ENCODE measurements around the gene MTF1.

The MTF1 gene

DNA sequence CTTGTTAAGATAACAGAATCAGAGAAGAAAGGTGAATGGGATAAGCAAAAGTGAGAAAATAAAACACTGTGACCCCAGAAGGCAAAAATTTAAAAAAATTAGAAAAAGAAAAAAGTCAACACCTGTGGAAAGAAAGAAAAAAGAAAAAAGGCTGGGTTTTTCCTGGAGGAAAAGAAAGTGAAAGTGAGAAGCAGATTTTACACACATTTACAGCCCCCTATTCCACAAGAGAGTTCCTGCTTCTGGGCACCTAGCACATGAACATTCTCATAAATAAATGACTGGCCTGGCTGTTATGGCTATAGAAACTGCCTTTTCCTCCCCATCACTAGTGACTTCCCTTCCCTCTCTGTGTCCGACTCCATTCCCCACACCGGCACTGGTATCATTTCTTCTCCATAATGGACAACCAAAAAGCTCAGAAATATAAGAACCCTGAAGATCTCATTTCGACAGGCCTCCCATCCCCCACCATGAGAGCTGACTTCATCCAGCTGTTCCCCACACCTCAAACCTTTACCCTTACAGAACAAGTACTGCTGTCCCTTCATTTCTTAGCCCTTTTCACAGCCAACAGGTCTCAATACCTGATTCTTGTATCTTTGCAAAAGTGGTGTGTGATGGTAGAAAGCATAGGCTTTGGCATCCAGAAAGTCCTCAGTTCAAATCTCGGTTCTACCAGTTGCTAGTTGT, 12.6 kb downstream of the MTF1 start:
- Histone ChIP-seq H3K4me1 (ENCODE audit: control insufficient read depth, insufficient read depth, low read length) (no peaks in the 10 kb centered on the region), H3K4me3 (ENCODE audit: low read depth, low read length) (no peak overlapping the region), H3K36me3 (ENCODE audit: control insufficient read depth in 2 of 2, insufficient read depth in 1 of 2, low read length in 2 of 2) (peaks cover 4 to 48% of the 10 kb centered on the region in 2 experiments; a peak in 2 of 3 replicates), H3K9me3 (ENCODE audit: control insufficient read depth, insufficient read depth, low read depth, low read length) (no peaks in the 10 kb centered on the region), H3K27ac (ENCODE audit: extremely low read depth, low read depth, low read length) (no peak overlapping the region)
- TF ChIP-seq ZNF514 (tag by site-specific recombination; IDR thresholded peaks at IDR 0.05) (no peak), GFI1B (tag by site-specific recombination; IDR thresholded peaks at IDR 0.05) (no peak), ZNF266 (tag by site-specific recombination; IDR thresholded peaks at IDR 0.05; ENCODE audit: low read depth) (no peak), ATF2 (tag by site-specific recombination; IDR thresholded peaks at IDR 0.05; ENCODE audit: low read depth) (no peak), PRDM1 (tag by site-specific recombination; IDR thresholded peaks at IDR 0.05) (peak; percentile 71), ZBTB48 (tag by site-specific recombination; IDR thresholded peaks at IDR 0.05) (no peak), YY2 (tag by site-specific recombination; IDR thresholded peaks at IDR 0.05) (no peak), FEZF1 (tag by site-specific recombination; IDR thresholded peaks at IDR 0.05) (no peak), ZNF629 (tag by site-specific recombination; IDR thresholded peaks at IDR 0.05) (no peak), KLF8 (tag by site-specific recombination; IDR thresholded peaks at IDR 0.05) (no peak), ZNF658 (tag by site-specific recombination; IDR thresholded peaks at IDR 0.05) (no peak), PRDM4 (tag by site-specific recombination; IDR thresholded peaks at IDR 0.05) (peak; percentile 48; the same call in 1 of the 2 replicates)
- TF ChIP-seq, protein P1, sequence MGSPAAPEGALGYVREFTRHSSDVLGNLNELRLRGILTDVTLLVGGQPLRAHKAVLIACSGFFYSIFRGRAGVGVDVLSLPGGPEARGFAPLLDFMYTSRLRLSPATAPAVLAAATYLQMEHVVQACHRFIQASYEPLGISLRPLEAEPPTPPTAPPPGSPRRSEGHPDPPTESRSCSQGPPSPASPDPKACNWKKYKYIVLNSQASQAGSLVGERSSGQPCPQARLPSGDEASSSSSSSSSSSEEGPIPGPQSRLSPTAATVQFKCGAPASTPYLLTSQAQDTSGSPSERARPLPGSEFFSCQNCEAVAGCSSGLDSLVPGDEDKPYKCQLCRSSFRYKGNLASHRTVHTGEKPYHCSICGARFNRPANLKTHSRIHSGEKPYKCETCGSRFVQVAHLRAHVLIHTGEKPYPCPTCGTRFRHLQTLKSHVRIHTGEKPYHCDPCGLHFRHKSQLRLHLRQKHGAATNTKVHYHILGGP (tag by site-specific recombination; IDR thresholded peaks at IDR 0.05) = no peak
- ChIA-PET POLR2A (interaction anchor here (1.0 kb wide), 1 partner anchor 9 kb away, joined by 4 read pairs; no protein-coding TSS in a partner anchor), CTCF (interaction anchor here (0.6 to 0.7 kb wide), 2 partner anchors 13 to 14 kb away, joined by 3 read pairs; partner anchors contain the start of gene MTF1)

DNA sequence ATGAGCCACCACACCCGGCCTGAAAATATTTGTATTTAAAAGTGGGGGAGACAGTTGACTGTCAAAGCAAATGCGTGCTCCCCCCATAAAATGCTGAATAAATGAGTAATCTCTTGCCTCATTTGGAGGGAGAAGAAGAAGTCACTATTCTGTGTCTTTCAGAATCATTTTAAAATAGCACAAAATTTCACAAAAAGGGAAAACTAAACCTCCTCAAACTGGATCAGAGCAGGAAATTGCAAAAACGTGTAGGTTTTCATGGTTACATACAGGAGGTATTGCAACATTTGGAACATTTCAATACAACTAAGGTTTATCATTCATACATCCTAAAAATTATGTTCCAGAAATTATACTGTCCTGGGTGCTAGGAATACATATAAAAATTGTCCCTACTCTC, 13.6 kb downstream of the MTF1 start:
- H3K4me3 ChIP-seq (ENCODE audit: low read depth, low read length) = no peak overlapping the region
- no peak overlapping the region for H3K27ac ChIP-seq (ENCODE audit: extremely low read depth, low read depth, low read length)
- ChIA-PET POLR2A (interaction anchor here (1.0 kb wide), 1 partner anchor 8 kb away, joined by 4 read pairs; no protein-coding TSS in a partner anchor), CTCF (interaction anchor here (0.7 kb wide), 1 partner anchor 14 kb away, joined by 3 read pairs; the partner anchor contains the start of gene MTF1)
- H3K36me3 ChIP-seq (ENCODE audit: control insufficient read depth in 2 of 2, insufficient read depth in 1 of 2, low read length in 2 of 2) = peaks cover 4 to 53% of the 10 kb centered on the region in 2 experiments; a peak in 2 of 3 replicates
- H3K4me1 ChIP-seq (ENCODE audit: control insufficient read depth, insufficient read depth, low read length) = no peaks in the 10 kb centered on the region
- H3K9me3 ChIP-seq (ENCODE audit: control insufficient read depth, insufficient read depth, low read depth, low read length) = no peaks in the 10 kb centered on the region
- TF ChIP-seq, protein P2, sequence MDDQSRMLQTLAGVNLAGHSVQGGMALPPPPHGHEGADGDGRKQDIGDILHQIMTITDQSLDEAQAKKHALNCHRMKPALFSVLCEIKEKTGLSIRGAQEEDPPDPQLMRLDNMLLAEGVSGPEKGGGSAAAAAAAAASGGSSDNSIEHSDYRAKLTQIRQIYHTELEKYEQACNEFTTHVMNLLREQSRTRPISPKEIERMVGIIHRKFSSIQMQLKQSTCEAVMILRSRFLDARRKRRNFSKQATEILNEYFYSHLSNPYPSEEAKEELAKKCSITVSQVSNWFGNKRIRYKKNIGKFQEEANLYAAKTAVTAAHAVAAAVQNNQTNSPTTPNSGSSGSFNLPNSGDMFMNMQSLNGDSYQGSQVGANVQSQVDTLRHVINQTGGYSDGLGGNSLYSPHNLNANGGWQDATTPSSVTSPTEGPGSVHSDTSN (CRISPR knock-in tag; IDR thresholded peaks at IDR 0.05) = no peak
- TF ChIP-seq ZNF776 (tag by site-specific recombination; IDR thresholded peaks at IDR 0.05; ENCODE audit: borderline replicate concordance) (no peak), ZNF335 (tag by site-specific recombination; conservative IDR thresholded peaks at IDR 0.05) (no peak), ZNF19 (tag by site-specific recombination; IDR thresholded peaks at IDR 0.05; ENCODE audit: low read depth) (no peak), REPIN1 (tag by site-specific recombination; IDR thresholded peaks at IDR 0.05; ENCODE audit: low read depth) (no peak), ZBTB17 (tag by site-specific recombination; IDR thresholded peaks at IDR 0.05) (no peak), ZNF354C (tag by site-specific recombination; IDR thresholded peaks at IDR 0.05; ENCODE audit: borderline replicate concordance, low read depth) (no peak), ZNF140 (tag by site-specific recombination; IDR thresholded peaks at IDR 0.05) (no peak), ZNF530 (tag by site-specific recombination; IDR thresholded peaks at IDR 0.05; ENCODE audit: low read depth) (no peak), ZNF521 (tag by site-specific recombination; IDR thresholded peaks at IDR 0.05) (no peak), ZNF416 (tag by site-specific recombination; IDR thresholded peaks at IDR 0.05) (no peak)
- TF ChIP-seq, protein P3, sequence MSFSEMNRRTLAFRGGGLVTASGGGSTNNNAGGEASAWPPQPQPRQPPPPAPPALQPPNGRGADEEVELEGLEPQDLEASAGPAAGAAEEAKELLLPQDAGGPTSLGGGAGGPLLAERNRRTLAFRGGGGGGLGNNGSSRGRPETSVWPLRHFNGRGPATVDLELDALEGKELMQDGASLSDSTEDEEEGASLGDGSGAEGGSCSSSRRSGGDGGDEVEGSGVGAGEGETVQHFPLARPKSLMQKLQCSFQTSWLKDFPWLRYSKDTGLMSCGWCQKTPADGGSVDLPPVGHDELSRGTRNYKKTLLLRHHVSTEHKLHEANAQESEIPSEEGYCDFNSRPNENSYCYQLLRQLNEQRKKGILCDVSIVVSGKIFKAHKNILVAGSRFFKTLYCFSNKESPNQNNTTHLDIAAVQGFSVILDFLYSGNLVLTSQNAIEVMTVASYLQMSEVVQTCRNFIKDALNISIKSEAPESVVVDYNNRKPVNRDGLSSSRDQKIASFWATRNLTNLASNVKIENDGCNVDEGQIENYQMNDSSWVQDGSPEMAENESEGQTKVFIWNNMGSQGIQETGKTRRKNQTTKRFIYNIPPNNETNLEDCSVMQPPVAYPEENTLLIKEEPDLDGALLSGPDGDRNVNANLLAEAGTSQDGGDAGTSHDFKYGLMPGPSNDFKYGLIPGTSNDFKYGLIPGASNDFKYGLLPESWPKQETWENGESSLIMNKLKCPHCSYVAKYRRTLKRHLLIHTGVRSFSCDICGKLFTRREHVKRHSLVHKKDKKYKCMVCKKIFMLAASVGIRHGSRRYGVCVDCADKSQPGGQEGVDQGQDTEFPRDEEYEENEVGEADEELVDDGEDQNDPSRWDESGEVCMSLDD (tag by site-specific recombination; IDR thresholded peaks at IDR 0.05) = no peak
